HG03135 (cell line): ENCODE measurements around the gene CRYBG3.

Experiments used
- ATAC-seq: cut with Tn5 transposase; IDR thresholded peaks from one replicate; pipeline ENCODE4 v1.9.1; 2021; ENCODE audit warnings: mild to moderate bottlenecking, moderate library complexity; ENCODE audit not compliant: unreplicated experiment

CRYBG3 gene

GRCh38 chr3:97835761-97836160 is 13.9 kb downstream of the CRYBG3 start:
- no peak for ATAC-seq

- no peak for ATAC-seq
Measured at GRCh38 chr3:97838393-97838792, 16.6 kb downstream of the CRYBG3 start.

DNA sequence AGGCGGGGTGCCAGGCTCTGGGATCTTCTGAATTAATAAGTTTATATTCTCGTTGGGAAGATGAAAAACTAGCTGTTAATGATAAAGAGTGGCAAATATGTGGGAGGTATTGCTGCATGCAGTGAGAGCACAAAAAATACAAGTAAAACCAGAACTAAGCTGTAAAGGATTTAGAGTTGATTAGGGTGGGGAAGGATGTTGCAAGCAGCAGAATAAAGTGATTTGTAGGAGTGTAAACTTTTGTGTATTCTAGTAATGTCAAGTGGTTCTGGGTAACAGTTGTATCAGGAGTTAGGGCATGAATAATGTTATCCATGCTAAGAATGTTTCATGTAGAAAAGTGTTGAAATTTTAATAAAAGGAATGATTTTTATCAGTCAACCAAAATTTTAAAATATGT is 18.1 kb downstream of the CRYBG3 start:
- no peak for ATAC-seq

GRCh38 chr3:97841304-97841703 is 19.5 kb downstream of the CRYBG3 start:
- ATAC-seq, result no peak

DNA sequence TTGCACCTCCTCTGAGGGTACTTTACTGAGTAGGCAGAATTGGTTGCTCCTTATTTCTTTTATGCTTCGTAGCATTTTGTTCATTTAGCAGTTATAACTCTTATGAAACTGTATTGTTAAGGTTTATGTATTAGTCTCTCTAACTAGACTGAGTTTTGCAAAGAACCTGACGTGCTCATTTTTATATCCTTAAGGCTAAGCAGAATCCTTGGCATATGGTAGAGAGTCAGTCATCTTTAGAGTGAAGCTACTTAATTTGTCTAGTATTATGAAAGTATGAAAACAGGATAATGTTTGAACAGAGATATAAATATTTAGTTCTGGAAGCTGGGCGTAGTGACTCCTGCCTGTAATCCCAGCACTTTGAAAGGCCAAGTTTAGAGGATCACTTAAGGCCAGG is 20.1 kb downstream of the CRYBG3 start:
- ATAC-seq, result no peak

DNA sequence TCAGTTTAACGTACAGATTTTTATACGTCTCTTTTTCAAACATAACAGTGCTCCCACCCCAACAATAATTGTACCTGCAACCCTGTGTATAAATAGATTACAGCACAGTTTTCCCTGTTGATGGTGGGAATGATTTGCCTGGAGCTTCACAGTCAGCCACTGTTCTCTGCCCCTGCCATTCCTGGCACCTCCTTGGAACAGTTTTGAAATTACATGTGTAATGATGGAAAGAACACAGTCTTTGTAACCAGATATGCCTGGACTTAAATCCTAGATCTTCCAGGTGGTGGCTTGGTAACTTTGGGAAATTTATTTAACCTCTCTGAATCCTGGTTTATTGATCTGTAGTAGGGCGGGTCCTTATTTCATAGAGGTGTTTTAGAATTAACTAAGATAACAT is 27.0 kb downstream of the CRYBG3 start:
- no peak for ATAC-seq

GRCh38 chr3:97857401-97857800 is 35.6 kb downstream of the CRYBG3 start:
- ATAC-seq, result no peak

- no peak for ATAC-seq
Measured at GRCh38 chr3:97860364-97860763, 38.6 kb downstream of the CRYBG3 start.

GRCh38 chr3:97862582-97862981 is 40.8 kb downstream of the CRYBG3 start:
- no peak for ATAC-seq

GRCh38 chr3:97863031-97863430 is 41.2 kb downstream of the CRYBG3 start:
- no peak for ATAC-seq

DNA sequence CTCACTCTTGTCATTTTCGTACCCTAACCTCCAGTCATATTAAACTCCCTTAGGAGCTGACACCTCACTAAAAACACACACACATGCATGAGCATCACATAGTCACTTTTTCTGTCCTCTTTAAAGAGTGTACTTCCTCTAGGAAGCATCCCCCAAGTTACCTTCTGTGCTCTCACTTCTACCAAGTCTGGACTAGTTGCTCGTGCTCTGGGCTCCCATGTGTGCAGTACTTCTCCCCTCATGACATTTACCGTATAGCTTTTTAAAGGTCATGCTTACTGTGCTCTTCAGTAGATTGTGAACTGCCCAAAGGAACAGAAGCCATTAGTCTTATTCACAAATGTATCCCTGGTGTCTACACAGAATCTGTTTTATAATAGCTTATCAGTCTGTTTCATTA is 42.0 kb downstream of the CRYBG3 start:
- no peak for ATAC-seq

DNA sequence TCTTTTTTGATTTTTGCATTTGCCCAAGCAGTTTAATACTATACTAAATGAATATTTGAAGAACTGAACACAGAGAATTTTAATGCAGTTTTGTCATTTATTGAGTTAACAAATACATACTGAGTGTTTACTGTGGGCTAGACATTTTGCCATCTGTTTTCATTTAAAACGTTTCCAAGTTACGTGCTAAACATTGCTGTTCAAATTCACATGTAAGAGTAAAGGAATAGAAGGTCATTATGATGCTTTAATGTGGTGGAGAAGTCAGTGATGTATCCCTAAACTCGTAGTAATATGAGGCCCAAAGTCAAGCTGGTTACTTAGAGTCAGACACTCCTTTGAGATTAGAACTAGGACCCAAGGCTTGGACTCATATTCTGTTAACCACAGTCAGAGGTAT is 49.4 kb downstream of the CRYBG3 start:
- no peak for ATAC-seq

GRCh38 chr3:97871801-97872524 is 50.2 kb downstream of the CRYBG3 start:
- ATAC-seq, result no peak

GRCh38 chr3:97872525-97873042 is 50.8 kb downstream of the CRYBG3 start:
- ATAC-seq, result no peak

DNA sequence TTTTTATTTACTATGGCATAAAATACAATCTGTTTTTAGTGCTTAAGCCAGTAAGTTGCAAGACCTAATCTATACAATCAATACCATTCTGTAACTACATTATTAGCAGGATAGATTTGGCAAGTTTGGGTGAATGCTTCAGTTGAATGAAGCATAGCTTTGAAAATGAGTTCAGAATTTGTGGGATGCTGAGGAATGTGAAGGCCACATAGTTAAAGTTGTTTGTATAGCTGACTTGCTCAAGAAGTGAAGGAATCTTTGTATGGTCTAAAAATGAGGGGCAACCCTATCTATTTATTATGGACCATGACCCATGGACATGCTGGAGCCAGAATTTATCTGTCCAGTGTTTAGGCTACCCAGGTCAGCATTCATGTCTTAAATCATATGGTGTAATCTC is 58.5 kb downstream of the CRYBG3 start:
- ATAC-seq, result no peak

GRCh38 chr3:97882975-97883598 is 61.3 kb downstream of the CRYBG3 start:
- ATAC-seq, result no peak

DNA sequence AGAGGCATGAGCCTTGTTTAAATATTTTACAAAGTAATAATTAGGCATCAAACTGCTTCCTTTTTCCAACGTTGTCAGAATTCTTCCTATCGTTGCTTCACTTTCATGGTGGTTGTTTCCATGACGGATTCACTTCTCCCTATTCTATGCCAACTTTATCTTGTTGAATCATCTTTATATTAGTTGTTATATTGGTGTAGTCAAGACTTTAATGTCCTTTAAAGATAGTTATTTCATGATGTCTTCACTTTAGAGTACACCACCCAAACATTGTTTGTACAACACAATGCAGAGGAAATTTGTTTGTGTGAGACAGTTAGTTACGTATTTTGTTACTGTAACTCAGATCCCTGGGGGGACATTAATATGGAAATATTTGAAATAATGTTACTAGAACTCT is 61.9 kb downstream of the CRYBG3 start:
- no peak for ATAC-seq

DNA sequence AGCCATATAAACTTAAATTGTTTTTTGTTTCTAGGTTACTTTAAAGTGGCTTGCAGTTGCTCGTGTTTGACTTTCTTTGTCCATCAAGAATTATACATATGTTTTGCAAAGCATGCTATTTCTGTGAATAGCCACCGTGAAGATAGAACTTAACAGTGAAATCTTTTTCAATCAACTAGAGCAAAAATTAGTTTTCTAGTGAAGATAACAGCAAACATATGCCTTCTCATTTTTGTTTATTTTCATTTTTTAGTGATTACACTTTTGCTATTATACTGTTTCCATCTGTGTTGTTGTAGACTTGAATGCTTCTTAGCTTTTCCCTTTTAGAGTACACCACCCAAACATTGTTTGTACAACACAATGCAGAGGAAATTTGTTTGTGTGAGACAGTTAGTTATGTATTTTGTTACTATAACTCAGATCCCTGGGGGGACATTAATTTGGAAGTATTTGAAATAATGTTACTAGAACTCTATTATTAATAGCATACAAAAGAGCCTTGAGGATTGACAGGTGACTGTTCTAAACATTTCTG is 62.8 kb downstream of the CRYBG3 start:
- no peak for ATAC-seq

DNA sequence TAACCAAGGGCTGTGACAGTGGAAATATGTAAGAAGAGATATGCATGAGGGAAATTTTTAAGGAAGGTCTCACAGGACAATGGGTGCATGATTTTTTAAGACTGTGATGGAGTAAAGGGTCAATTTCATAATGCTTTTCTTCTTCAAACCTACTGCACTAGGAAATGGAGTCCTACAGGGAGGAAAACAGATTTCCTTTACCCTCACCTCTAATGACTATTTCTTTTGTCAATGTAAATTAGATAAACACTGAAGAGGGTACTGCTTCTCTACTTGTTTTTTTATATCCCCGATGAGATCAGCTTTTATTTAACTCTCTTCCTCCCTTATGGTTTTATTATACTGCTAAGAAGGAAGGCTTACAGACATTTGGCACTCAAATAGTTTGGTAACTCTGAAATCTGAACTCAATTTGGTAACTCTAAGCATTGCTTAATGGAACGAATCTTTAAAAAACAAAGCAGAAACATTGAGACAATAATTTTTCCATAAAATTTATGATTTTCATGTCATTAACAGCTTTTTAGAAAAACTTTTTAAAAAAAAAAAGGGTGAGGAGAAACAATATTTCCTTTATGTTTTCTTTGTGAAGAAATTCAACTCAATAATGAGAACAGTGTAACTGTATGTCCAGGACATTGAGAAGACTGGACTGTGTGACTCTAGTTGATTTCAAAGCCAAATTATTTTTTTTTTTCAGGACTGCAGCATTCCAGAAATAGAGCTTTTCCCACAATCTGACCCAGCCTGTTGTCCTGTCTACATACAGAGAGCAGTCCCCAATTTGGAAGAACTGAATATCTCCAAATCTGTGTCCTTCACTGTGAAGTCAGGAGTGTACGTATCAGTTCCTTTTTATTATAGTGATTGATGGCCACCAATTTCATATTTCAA is 64.4 kb downstream of the CRYBG3 start:
- no peak for ATAC-seq

DNA sequence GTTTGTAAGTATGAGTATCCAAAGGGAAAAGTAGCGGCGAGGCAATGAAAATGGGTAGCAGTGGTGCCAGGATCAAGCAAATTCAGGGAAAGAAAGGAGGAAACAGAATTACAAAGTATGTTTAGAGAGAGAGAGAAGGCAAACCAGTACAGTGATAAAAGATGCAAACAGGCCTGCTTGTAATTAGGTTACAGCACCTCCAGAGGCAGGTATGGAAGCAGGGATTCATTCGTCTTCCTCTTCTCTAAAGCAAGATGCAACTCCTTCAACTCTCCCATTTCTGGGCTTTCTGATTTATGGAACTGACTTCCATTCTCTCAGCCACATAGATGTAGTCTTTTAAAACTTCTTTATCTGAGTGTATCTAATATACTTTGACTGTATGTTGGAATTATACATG is 68.0 kb downstream of the CRYBG3 start:
- ATAC-seq, result no peak

- no peak for ATAC-seq
Measured at GRCh38 chr3:97892852-97893251, 71.0 kb downstream of the CRYBG3 start.
